GF-D8 (cell line): ENCODE measurements around the gene HNRNPH1.

ENCODE experiments used
- DNase-seq: peaks from one replicate; lab custom pipeline; 2025; lab: John Stamatoyannopoulos, UW

HNRNPH1 gene

GRCh38 chr5:179623906-179624741 lies 653 bp upstream of the HNRNPH1 start:
- peak; percentile 50 for DNase-seq

DNA sequence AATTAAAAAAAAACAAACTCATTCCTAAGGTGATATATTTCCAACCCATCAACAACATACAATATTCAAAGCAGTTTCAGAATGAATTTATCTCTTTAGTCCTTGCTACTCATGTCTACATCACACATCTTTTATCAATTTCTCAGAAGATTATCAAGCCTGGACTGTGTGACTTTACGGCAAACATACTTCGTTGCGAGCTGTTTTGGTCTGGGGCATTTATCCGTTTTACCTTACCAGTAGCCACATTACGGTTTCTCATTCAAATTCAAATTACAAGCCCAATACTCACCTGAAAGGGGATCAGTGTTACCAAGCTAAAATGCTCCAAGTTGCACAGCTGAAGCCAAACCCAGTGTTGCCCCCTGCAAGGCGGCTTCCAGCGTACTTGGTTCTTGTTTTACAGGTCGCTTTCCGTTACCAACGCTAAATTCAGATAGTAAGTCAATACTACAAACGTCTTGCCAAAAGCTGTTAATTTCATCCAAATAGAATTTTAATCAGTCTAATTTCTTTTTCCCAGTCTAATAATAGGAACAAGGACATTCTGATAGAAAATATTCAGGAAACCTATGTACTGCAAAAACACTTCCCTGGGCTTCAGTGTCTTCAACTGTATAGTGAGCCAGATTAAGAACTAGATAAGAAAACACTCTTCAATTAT lies 1.8 kb downstream of the HNRNPH1 start:
- DNase-seq: no peak

DNA sequence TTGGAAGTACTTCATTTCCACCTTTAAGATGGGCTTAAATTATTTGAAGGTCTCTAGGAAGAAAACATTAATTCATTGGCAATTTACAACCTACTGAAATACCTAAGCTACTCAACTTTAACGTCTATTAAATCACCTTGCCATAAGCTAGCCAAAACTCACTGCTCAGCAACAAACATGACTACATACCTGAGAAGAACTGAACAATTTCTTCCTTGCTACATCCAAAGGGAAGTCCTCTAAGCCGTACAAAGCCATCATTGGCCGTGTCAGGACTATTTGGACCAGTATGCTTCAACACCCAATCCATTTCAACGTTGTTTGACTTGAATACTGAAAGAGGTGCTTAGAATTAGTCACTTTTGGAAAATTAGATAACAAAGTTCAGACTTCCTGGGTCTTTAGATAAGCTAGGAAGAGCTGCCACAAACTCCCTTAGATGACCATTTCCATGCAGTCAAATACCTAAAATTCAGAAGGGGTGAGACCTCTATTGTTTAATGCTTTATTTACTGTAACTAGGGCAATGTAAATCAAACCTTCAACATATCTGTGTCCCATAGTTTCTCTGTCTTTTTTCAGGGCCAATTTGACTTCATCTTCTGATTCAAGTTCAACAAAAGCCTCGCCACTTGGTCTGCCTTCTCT lies 2.6 kb downstream of the HNRNPH1 start:
- DNase-seq: no peak

- DNase-seq: no peak
Measured at GRCh38 chr5:179620293-179620692, 3.2 kb downstream of the HNRNPH1 start.

DNA sequence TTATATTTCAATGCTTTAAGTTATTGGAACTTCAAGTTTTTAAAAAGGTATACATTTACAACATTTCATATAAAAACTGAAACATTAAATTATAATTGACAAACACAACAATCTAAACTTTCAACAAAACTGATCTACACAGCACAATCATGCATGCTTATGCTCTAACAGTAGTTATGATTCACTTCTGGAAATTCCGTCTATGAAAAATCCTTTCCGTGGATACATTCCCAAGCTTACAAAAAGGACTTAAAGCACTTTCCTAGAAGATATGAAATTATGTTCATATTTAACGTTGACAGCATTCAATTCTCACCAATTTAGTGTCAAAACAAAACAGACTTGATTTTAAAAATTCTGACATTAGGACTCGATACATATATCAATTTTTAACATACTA lies 3.7 kb downstream of the HNRNPH1 start:
- no peak for DNase-seq

- DNase-seq: no peak
Measured at GRCh38 chr5:179618923-179619554, 4.4 kb downstream of the HNRNPH1 start.

GRCh38 chr5:179617930-179618329 lies 5.5 kb downstream of the HNRNPH1 start:
- DNase-seq: no peak

GRCh38 chr5:179616002-179616594 lies 7.4 kb downstream of the HNRNPH1 start:
- no peak for DNase-seq

DNA sequence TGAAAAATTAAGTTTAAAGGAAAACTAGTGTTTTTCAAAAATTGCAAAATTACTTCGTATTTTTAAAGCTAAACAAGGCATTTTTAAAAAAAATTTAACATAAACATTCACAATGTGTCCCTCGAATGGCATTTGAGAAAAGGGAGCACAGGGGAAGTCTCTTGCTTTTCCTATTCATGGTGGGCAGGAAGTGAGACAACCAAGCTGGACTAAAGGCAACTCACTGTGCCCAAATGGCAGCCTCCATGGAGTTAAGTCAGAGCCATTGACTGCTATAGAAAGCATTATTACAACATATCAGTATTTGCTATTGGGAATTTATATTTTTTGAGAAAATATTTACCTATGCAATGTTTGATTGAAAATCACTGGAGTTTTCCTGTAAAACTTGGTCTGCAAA lies 8.3 kb downstream of the HNRNPH1 start:
- DNase-seq: no peak

GRCh38 chr5:179614745-179615144 lies 8.7 kb downstream of the HNRNPH1 start:
- no peak for DNase-seq

DNA sequence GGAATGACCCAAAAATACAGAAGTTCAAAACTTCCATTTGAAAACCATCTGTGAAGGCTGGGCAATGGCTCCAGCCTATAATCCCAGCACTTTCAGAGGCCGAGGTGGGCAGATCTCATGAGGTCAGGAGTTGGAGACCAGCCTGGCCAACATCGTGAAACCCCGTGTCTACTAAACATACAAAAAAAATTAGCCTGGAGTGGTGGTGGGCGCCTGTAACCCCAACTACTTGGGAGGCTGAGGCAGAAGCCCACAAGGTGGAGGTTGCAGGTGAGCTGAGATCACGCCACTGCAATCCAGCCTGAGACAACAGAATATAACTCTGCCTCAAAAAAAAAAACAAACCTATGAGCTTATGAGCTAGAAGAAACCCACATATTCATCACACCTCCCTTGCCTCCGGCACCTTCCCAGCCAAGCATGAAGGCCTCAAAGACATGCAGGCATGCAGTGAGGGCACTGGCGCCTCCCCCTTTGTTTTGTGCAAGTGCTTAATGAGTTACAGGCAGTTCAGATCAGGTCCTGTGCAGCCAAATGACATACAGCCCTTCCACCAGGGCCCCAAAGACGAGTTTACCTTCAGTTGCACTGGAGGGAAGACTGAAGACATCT lies 9.9 kb downstream of the HNRNPH1 start:
- DNase-seq: no peak

DNA sequence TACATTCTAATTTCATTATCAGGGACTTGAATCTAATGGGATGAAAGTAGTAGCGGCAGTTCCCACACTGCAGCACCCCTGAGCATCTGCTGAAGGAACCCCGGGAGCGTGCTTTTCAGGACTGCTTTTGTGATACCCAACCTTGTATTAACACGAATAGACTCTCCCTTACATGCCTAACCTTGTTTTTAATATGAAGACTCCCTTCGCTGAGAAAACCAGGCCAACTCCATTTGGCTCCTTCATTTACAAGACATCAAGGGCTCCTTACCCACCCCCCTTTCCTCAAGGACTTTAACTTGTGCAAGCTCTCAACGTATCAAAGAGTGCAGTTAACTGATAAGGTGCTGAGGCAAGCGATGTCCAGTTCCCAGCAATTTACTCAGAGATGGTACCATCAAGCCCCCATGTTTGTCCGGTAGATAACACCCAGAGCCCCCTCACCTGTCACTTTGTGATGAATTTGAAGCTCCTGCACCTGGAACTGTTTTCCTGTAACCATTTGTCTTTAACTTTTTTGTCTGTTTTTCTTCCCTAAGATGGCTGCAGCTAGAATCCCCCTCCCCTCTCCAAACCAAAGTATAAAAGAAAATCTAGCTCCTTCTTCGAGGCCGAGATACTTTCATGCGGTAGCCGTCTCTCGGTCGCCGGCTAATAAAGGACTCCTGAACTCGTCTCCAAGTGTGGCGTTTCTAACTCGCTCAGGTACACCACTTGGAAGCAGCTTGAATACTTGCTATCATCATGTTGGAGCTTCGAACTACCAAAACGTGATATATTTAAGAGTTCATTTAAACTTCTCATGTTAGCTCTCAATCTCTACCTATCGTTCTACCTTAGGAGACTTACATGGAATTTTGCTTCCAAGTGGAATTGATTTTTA lies 10.7 kb downstream of the HNRNPH1 start:
- DNase-seq: no peak

DNA sequence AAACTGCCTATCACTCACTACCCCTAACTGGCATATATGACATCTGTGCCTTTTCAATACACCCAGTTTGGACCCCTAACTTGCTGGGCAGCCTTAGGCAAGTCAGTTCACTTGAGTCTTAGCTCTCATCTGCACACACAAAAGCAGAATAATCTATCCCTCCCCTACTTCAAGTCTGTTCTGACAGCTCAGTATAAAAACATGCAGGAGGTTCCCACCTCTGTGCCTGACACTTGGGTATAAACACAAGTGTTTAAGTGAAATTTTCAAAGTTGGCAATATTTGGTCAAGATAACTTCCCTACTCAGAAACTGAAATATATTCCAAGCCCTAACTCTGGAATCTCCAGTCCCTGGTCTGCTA lies 12.6 kb downstream of the HNRNPH1 start:
- no peak for DNase-seq

DNA sequence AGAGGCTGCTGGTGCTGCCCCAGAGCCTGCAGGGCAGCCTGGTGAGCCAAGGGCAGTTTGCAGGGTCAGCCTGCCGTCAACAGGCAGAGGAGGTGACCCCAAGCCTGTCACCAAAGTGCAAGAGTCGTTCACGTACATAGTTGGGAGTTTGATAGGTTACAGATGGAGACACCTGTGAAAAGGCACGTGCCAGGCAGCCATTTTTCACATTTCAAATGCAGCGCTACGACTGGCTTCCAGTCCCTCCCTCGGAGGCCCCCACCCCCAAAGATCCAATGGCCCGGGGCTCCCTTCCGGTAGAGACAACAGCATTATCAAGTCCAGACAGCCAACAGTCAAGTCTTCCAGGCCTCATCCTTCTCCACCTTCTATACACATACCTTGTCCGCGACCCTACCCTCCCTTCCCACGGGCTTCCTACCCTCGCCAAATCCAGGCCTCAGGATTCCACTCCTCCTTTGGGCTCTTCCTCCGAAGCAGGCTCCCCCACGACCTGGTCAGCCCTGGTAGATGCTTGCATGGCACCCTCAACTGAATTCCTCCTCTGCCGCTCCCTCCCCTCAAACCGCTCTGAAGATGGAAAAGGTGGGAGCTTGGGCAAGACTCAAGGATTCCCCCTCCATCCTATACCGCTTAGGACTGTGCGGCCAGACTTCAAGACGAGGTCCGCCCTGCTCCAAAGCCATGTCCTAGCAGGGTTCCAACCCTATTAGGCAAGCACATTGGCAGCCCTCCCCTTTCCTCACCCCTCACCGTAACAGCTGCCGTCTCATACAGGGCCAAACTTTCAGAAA lies 13.2 kb downstream of the HNRNPH1 start:
- DNase-seq: no peak

DNA sequence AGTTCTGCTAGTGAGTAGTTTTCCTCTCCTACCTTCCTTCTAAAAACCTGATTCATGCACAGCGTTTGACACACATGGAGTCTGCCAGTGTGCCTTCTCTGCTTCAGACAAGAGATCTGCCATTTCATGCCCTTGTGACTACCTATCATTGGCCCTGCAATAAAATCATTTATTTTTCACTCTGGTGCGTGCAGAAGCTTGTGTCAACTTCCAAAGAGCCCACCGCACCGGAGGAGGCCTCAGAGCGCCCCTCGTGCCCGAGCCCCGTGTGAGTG lies 13.7 kb downstream of the HNRNPH1 start:
- DNase-seq: no peak

- peak; percentile 8 for DNase-seq
Measured at GRCh38 chr5:179608131-179608581, 15.3 kb downstream of the HNRNPH1 start.

DNA sequence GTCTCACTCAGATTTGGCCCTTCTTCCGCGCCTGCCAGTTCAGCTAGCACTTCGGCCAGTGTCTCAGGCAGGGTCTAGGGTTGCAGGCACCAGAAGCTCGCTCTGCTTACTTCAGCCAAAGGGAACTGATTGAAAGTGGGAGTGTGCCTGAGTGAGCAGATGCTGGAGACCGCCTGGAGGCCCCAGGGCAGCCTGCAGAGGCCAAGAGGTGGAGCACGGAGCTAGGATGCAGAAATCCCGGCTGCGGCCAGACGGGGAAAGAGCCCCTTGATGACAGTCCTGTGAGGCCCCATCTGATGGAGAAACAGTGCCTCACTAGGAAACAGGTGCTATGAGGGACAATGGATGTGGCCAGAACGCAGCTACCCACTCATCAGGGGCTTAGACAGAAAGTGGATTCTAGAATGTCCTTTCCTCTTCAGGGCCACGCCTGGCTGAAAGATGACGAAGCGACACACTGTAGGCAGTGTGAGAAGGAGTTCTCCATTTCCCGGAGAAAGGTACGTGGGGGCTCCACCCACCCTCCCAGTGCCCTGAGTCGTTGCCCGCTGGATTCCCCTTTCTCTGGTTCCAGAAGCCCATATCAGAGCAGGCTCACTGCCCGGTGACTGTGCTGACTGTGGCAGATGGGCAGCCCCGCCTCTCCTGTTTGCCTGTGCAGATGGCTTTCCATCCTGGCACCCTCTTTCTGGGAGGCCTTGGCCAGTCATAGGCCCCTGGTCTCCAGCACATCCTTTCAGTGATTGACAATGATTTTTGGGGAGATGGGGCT lies 16.1 kb downstream of the HNRNPH1 start:
- no peak for DNase-seq

DNA sequence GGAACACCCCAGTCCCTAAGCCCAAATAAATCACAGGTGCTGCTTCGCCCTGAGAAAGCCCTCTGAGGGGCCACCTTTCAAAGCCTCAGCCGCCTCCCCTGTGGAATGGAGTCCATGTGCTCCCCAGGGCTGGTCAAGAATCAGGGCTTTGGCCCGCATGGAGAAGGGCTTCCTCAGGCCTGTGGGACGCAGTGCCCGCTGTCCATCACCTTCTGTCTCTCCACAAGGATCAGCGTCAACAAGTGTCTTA lies 16.6 kb downstream of the HNRNPH1 start:
- no peak for DNase-seq

DNA sequence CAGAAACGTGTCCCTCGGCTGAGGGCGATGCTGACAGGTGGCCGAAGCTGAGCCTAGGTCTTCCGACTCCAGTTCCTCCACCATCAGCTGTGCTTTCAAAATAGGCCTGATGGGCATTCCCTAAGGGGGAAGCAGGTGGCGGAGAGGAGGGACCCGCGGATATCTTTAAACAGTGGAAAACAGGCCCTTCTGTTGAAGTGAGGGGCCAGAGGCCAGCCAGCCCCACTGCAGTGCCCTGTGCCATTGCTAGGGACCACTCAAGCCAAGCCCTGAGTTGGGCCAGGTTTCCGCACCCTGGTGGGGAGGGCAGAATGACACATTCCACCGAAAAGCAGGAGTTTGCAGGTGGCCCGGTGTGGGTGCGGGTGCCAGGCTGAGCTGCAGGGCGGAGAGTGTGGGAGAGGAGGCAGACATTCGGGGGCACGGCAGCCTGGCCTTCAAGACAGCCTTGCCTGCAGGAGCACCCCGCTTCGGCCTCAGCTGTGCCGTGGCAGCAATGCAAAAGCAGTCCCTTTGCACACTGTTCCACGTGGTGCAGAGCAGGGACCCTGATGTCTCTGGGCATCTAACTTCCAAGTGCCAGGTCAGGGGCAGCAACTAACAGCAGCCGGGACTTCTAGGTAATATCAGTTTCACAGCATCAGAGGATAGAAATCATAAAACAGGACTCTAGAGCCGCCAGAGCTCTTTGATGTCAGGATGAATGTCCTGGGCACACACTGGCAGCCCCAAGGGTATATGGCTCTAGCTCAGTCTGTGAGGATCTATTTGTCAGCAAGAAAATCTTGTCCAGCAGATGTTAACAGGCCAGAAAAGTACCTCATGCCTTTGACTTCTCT lies 17.2 kb downstream of the HNRNPH1 start:
- DNase-seq: no peak
